Measurements from ENCODE around the gene SUPT20H.
"Not testable (repeated sequence)": the region's sequence is repeated elsewhere in the genome, so short reads cannot be mapped to it uniquely, and the experiment has no call there.

Gene SUPT20H

DNA sequence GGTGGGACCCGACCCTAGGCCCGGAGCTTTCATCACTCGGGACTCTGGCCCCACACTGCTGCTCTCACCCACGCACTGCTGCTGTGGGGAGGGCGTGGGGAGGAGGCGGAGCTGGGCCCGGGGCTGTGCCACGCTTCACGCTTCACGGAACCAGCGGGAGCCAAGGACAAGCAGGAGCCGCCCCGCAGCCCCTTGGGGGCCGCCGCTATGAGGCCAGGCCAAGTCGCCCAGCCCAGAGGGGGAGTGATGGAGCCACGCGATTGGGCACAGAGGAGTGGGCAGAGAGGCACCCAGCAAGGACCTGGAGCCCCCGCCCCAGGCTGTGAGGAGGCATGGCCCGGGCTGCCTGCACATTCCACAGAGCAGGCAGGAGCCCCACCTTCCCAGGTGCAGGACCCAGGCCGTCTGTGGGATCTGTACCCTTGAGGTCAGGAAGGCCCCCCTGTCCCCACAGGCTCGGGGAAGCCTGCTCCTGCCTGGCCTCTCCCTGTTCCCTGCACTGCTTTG lies 10.2 kb upstream of the SUPT20H start:
- H3K4me1 ChIP-seq = no peaks in the 10 kb centered on the region
- no peaks in the 10 kb centered on the region for H3K27me3 ChIP-seq
- TF ChIP-seq, protein P1, sequence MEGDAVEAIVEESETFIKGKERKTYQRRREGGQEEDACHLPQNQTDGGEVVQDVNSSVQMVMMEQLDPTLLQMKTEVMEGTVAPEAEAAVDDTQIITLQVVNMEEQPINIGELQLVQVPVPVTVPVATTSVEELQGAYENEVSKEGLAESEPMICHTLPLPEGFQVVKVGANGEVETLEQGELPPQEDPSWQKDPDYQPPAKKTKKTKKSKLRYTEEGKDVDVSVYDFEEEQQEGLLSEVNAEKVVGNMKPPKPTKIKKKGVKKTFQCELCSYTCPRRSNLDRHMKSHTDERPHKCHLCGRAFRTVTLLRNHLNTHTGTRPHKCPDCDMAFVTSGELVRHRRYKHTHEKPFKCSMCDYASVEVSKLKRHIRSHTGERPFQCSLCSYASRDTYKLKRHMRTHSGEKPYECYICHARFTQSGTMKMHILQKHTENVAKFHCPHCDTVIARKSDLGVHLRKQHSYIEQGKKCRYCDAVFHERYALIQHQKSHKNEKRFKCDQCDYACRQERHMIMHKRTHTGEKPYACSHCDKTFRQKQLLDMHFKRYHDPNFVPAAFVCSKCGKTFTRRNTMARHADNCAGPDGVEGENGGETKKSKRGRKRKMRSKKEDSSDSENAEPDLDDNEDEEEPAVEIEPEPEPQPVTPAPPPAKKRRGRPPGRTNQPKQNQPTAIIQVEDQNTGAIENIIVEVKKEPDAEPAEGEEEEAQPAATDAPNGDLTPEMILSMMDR (IDR thresholded peaks at IDR 0.05; ENCODE audit: low read depth, low read length) = no peak
- H3K9me3 ChIP-seq = no peaks in the 10 kb centered on the region
- peak; percentile 18 for DNase-seq
- peak overlapping the region; percentile 27 for H3K4me3 ChIP-seq (ENCODE audit: low read depth, low read length)
- H3K36me3 ChIP-seq = no peaks in the 10 kb centered on the region

DNA sequence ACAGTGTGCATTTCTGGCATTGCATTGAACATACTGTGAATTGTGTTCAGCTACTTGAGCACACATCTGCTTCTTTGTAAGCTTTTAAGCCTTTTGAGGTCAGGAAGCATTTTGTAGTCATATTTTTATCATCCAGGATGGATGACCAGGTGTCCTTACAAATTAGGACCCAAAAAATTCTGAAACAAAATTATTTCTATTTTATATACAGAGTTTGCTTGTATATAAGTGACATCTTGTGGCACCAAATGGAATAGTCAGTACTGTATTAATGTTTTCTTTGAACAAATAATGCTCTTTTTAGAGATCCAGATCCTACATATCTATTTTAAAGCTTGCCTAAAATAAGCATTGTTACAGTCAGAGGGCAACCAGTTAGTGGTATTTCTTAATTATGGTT lies 9.5 kb upstream of the SUPT20H start:
- TF ChIP-seq, protein P1 (IDR thresholded peaks at IDR 0.05; ENCODE audit: low read depth, low read length) = peak; percentile 35; the same call in 1 of the 2 replicates
- Histone ChIP-seq H3K4me1 (no peaks in the 10 kb centered on the region), H3K27me3 (no peaks in the 10 kb centered on the region), H3K36me3 (no peaks in the 10 kb centered on the region), H3K9me3 (no peaks in the 10 kb centered on the region), H3K4me3 (ENCODE audit: low read depth, low read length) (peak overlapping the region; percentile 27; the same call in 1 of the 2 replicates)
- DNase-seq = no peak

DNA sequence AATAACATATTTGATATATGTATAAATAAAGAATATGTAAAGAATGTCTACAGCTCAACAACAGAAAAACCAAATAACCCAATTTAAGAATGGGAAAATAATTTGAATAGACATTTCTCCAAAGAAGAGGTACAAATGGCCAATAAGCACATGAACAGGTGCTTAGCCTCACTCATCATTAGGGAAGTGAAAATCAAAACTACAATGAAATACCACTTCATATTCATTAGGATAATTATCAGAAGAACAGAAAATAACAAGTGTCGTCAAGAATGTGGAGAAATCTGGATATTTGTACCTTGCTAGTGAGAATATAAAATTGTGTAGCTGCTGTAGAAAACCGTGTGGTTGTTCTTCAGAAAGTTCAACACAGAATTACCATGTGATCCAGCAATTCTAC lies 8.4 kb upstream of the SUPT20H start:
- TF ChIP-seq, protein P1 (IDR thresholded peaks at IDR 0.05; ENCODE audit: low read depth, low read length) = no peak
- Histone ChIP-seq H3K9me3 (no peaks in the 10 kb centered on the region), H3K36me3 (no peaks in the 10 kb centered on the region), H3K27me3 (no peaks in the 10 kb centered on the region), H3K4me1 (no peaks in the 10 kb centered on the region), H3K4me3 (ENCODE audit: low read depth, low read length) (no peak overlapping the region)
- DNase-seq = no peak

DNA sequence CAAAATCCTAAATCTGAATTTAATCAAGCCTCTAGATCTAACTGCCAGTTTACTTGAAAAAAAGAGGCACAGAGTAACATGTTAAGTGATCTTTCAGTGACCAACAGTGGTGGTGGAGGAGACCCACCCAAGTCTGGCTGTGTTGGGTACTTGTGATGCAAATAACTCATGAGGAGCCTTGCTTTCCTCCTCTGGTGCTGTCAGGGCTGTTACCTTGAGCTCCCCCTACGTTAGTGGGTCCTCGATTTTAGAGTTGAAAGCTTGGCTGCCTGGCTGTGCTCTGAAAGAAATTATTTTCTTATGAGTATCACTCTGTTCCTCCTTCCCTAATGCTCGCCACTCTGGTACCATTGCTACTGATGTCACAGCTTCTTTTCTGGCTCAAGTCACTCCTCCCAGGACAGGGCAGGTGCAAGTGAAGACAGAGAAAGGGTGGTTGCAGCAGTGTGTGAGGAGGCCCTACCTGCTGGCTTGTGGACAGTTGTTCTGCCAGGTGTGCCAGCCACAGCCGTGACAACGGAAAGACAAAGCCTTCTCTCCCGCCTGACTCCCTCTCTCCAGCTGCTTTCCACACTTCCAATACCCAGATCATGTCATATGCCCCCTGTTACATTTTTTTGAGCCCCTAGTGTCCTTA lies 6.5 kb upstream of the SUPT20H start:
- H3K9me3 ChIP-seq = no peaks in the 10 kb centered on the region
- H3K4me3 ChIP-seq (ENCODE audit: low read depth, low read length) = no peak overlapping the region
- H3K36me3 ChIP-seq = no peaks in the 10 kb centered on the region
- DNase-seq = no peak
- no peaks in the 10 kb centered on the region for H3K27me3 ChIP-seq
- TF ChIP-seq, protein P1 (IDR thresholded peaks at IDR 0.05; ENCODE audit: low read depth, low read length) = no peak
- H3K4me1 ChIP-seq = no peaks in the 10 kb centered on the region

- no peaks in the 10 kb centered on the region for H3K27me3 ChIP-seq
- no peak for DNase-seq
- H3K4me1 ChIP-seq = no peaks in the 10 kb centered on the region
- no peaks in the 10 kb centered on the region for H3K9me3 ChIP-seq
- TF ChIP-seq, protein P1 (IDR thresholded peaks at IDR 0.05; ENCODE audit: low read depth, low read length) = no peak
- peak overlapping the region; percentile 82 for H3K4me3 ChIP-seq (ENCODE audit: low read depth, low read length)
- H3K36me3 ChIP-seq = no peaks in the 10 kb centered on the region
Measured at GRCh38 chr13:37059848-37060192, 332 bp upstream of the SUPT20H start.

DNA sequence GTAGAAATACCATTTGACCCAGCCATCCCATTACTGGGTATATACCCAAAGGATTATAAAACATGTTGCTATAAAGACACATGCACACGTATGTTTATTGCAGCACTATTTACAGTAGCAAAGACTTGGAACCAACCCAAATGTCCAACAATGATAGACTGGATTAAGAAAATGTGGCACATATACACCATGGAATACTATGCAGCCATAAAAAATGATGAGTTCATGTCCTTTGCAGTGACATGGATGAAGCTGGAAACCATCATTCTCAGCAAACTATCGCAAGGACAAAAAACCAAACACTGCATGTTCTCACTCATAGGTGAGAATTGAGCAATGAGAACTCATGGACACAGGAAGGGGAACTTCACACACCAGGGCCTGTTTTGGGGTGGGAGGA lies 3.3 kb downstream of the SUPT20H start:
- not testable (repeated sequence) for H3K27me3 ChIP-seq; H3K4me3 ChIP-seq (ENCODE audit: low read depth, low read length); H3K9me3 ChIP-seq; H3K4me1 ChIP-seq; DNase-seq
- peaks cover 11% of the 10 kb centered on the region for H3K36me3 ChIP-seq

- not testable (repeated sequence) for H3K4me1 ChIP-seq; H3K9me3 ChIP-seq; H3K4me3 ChIP-seq (ENCODE audit: low read depth, low read length); DNase-seq; H3K27me3 ChIP-seq
- H3K36me3 ChIP-seq = peaks cover 11% of the 10 kb centered on the region
Measured at GRCh38 chr13:37053111-37053510, 6.4 kb downstream of the SUPT20H start.
